GM21786 (cell line): ENCODE measurements around the gene MDC1.
A peak's percentile ranks its signal among the peaks of the same experiment; 100 is the strongest.
"Not testable (repeated sequence)": the region's sequence is repeated elsewhere in the genome, so short reads cannot be mapped to it uniquely, and the experiment has no call there.

Source experiments
- ATAC-seq: cut with Tn5 transposase; IDR thresholded peaks from one replicate; pipeline ENCODE4 v1.9.1; 2021; ENCODE audit not compliant: unreplicated experiment

MDC1 gene

GRCh38 chr6:30717129-30717844, at the start of gene MDC1:
Gene MDC1, minus strand, starts transcription at chr6:30717281. Its CDS starts 2,106 bp downstream, at chr6:30715175.
- peak; percentile 75 for ATAC-seq

DNA sequence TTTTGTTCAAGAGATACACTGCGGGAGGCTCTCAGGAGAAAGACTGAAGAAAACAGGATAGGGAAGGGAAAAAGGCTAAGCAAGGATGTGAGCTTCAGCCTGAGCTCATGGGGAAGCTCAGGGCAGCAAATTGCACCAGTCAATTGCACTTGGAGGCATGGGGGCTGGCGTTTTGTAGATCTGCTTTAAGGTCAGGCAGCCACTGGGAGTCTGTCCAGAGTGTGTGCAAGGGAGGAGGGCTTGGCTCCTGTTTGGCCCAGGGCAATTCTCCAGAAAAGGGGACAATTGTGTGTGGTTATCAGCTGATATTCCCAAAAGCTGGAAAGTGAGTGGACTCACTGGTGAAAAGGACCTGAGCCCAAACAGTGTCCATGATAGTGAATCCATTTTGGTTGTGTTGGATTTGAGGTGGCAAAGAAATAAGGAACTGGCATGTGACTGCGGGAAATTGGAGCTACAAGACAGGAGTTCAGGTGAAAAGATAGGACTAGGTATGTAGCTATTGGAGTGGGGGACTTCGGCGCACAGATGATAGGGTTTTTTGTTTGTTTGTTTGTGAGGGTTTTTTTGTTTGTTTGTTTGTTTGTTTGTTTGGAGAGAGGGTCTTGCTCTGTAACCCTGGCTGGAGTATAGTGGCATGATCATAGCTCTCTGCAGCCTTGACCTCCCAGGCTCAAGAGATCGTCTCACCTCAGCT, 49.5 kb upstream of the MDC1 start:
- no peak for ATAC-seq

GRCh38 chr6:30765495-30765894, 48.4 kb upstream of the MDC1 start:
- not testable (repeated sequence) for ATAC-seq

DNA sequence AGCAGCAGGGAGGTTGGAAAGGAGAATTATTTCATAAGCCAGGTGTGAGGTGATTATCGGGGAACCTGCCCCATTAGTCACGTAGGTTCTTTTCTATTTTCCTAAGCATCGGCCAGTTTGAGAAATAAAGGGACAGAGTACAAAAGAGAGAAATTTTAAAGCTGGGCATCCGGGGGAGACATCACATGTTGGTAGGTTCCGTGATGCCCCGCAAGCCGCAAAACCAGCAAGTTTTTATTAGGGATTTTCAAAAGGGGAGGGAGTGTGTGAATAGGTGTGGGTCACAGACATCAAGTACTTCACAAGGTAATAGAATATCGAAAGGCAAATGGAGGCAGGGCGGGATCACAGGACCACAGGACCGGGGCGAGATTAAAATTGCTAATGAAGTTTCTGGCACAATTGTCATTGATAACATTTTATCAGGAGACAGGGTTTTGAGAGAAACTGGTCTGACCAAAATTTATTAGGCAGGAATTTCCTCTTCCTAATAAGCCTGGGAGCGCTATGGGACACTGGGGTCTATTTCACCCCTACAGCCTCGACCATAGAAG, 47.5 kb upstream of the MDC1 start:
- ATAC-seq = not testable (repeated sequence)

DNA sequence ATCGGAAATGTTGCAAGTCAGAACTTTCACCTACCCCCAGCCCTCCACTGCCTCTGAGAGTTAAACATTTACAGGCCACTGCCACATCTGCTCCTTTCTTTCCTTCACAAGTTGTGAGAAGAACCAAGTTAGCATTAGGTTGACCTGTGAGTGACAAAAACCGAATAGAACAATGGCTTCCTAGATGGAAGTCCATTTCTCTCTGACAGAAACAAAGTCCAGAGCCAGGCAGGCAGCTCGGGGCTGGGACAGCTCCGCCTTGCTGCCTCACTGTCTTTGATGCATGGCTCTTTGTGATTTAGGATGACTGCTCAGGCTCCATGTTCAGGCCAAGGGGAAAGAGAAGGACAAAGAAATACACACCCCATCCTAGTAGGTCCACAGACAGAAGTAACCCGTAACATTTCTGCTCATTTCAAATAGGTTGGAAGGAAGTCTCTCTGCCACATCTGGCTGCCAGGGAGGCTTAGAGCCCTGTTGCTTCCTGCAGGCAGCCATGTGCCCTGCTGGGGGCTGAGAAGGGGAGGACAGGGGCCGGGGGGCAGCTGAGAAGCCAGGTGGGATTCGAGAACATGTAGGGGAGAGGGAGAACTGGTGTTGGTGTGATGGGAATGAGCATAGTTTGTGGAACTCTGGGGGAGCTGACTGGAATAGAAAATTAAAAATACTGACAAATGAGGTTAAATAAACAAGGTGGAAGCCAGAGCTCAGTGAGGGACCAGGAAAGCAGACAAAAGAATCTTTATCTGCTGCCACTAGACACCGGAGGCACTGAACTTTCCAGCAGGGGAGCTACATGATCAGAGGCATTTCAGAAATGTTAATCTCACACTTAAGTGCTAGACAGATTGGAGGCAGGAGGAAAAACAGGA, 46.8 kb upstream of the MDC1 start:
- no peak for ATAC-seq

DNA sequence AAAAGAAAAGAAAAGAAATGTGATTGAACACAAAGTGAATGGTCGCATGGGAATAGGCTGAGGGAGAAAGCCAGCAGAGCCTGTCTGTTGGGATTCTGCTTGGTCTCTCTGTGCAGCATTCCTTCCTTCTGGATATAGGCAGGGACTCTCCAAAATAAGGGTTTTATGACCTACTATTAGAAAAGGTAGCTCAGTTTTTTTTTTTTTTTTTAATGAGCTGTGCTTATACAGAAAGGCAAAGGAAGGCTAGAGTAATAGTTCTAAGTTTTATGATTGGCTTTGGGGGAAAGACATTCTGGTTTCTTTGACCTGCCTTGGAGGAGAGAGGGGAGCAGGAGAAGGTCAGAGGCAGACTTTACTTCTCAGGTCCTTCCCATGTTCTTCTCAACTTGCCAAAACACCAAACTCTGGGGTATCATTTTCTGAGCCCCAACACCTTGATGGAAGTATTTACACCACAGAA, 46.1 kb upstream of the MDC1 start:
- no peak for ATAC-seq

GRCh38 chr6:30761791-30762429, 44.8 kb upstream of the MDC1 start:
- ATAC-seq = no peak

GRCh38 chr6:30760549-30760948, 43.5 kb upstream of the MDC1 start:
- no peak for ATAC-seq

DNA sequence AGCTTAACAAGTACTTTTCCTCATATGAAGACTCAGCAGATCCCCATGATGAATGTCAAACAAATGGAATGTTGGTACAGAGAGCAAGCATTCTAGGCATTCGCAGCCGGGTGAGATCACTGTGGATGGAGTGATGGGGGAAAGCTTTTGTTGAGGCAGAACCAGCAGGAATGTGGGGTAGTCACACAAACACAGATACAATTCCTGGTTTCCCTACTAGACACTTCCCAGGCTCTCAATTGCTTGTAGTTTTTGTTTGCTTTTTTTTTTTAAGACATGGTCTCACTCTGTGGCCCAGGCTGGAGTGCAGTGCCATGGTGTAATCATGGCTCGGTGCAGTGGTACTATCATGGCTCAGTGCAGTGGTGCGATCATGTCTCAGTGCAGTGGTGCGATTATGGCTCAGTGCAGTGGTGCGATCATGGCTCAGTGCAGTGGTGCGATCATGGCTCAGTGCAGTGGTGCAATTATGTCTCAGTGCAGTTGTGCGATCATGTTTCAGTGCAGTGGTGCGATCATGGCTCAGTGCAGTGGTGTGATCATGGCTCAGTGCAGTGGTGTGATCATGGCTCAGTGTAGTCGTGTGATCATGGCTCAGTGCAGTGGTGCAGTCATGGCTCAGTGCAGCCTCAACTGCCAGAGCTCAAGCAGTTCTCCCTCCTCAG, 42.6 kb upstream of the MDC1 start:
- ATAC-seq = no peak

GRCh38 chr6:30757261-30757904, 40.3 kb upstream of the MDC1 start:
- ATAC-seq = no peak

DNA sequence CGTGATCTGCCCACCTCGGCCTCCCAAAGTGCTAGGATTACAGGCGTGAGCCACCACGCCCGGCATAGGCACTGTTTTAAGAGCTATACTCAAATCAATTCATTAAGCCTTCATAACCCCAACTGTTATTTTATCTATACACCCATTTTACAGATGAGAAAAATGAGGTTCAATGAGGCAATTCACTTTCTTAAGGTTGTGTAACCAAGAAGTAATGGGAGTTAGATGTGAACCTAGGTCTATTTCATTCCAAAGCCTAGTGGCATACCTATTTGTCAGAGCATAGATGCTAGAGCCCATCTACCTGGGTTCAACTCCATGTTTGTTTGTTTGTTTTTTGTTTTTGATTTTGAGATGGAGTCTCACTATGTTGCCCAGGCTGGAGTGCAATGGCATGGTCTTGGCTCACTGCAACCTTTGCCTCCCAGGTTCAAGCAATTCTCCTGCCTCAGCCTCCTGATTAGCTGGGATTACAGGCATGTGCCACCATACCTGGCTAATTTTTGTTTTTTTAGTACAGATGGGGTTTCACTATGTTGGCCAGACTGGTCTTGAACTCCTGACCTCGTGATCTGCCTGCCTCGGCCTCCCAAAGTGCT, 39.4 kb upstream of the MDC1 start:
- not testable (repeated sequence) for ATAC-seq

GRCh38 chr6:30754631-30755030, 37.5 kb upstream of the MDC1 start:
- no peak for ATAC-seq

DNA sequence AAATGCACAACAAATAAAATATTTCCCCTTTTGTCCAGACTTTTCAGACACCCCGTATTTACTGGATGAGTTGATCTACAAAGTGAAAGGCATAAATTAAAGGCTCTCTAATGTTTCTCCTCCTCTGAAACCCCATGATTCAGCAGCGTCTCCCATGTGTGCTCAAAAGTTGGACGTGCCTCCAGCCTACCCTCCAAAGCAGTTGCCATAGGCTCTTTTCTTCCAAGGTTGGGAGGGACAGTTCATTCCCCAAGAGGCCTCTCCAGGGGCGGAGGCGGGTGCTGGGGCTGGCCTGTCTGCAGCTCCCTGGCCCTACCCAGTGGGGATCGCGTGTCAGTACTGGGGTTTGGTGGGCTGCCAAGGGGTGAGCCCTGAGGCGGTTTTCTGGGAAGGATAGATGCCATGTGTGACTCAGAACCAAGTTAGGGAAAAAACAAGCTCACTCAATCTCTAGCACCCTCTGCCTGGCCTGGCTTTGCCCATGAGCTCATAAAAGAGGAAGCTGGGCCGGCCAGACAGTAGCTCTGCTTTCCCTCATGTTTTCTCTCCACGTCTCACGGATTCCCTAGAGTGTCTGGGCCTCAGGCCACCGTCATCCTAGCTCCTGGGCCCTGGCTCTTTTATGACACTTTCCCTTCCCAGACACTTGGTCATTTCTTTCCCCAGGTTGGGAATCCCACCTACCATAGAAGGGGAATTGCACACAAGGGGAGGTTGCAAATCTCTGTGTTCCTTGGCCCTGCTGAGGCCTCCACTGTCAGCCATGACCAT, 35.3 kb upstream of the MDC1 start:
- no peak for ATAC-seq

DNA sequence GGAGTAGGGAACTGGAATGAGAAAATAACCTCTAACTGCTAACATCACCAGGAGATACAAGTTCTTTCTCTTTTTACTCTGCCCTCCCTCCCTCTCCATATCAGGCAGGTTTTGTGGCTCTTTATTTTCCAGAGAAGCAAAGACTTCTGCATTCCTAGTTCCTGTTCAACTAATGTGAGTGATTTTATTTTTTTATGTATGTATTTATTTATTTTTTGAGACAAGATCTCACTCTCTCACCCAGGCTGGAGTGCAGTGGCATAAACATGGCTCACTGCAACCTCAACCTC, 33.2 kb upstream of the MDC1 start:
- no peak for ATAC-seq

- no peak for ATAC-seq
These were observed 32.7 kb upstream of the MDC1 start for GRCh38 chr6:30749554-30750378.

- no peak for ATAC-seq
These were observed 31.9 kb upstream of the MDC1 start for GRCh38 chr6:30748851-30749540.
